K562 treated with DMSO at 1 percent for 4 hours (cell line): ENCODE data around the gene GJA1. TPM values are rescaled to one million over a fixed set of nuclear protein-coding genes. Genes with fewer than 3 reads are reported as not detected.

Source experiments
- total RNA-seq: library from RNA; unstranded; fragments of 300-600 nt; gene quantifications from 2 replicates; pipeline ENCODE4 v1.2.3, GENCODE V29; 2022; ENCODE audit not compliant: insufficient read depth

Gene GJA1
- total RNA-seq: not detected in 2 replicates

DNA sequence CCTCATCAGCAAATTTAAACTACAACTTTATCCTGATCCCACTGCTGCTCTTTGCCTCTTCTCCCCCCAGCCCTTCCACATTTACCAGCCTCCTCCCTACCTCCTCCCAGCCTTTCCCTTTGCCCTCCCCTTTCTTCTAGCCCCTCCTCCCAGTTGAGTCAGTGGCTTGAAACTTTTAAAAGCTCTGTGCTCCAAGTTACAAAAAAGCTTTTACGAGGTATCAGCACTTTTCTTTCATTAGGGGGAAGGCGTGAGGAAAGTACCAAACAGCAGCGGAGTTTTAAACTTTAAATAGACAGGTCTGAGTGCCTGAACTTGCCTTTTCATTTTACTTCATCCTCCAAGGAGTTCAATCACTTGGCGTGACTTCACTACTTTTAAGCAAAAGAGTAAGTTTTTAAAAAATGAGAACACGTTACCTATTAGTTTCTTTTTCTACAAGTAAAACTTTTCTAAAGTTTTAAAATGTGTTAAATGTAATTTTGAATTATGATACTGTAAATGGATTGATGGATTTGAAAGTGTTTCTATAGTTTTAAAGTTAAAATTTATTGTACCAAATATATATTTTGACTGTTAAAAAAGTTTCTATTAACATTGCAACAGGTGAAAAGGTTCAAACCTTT lies at the start of gene GJA1:
Gene GJA1 (plus strand): TSS at position 203 of the 626 bp plus-strand sequence. CDS start 11,202 bp downstream, outside the sequence.

Other genes starting within 250 kb of the GJA1 start
- 1.4 and 3.0 TPM in 2 replicates for gene TBC1D32, start 101.2 kb upstream of the GJA1 start, total RNA-seq